Spleen (tissue), 7 donors: ENCODE measurements around the gene DOCK2.

Source experiments
- POLR2A ChIP-seq, 3 donors: fragments of 450-650 bp; IDR thresholded peaks; one replicate each; pipeline ENCODE4 v1.5.1; 2017; ENCODE audit warnings: antibody characterized with exemption in 3 of 3, mild to moderate bottlenecking in 1 of 3
- POLR2AphosphoS5 ChIP-seq, 3 donors: sonication (generic); formaldehyde crosslinking; IDR thresholded peaks; one replicate each; pipeline ENCODE4 v1.5.1; 2017; ENCODE audit warnings: antibody characterized with exemption in 3 of 3
- TF ChIP-seq, protein P1 (sequence below), 11 experiments: fragments of 200-600 bp in 7 of 11; fragments of 450-650 bp in 4 of 11; sonication (generic) in 4 of 11; IDR thresholded peaks in 8 of 11; conservative IDR thresholded peaks in 3 of 11; 1 replicate in 7 of 11; 2 replicates in 4 of 11; pipeline versions ENCODE4 v1.4.0 to v1.8.0; 2016 to 2021; ENCODE audit warnings: antibody characterized with exemption in 11 of 11, inconsistent platforms in 4 of 11, mild to moderate bottlenecking in 1 of 11
- donor health status: DM: no; HTN: no; CAD: no; lungs with moderate emphysema.
- donor health status: DM: no; HTN: no; CAD: no.
- donor health status: DM: no; HTN: no; CAD: no.

DNA sequence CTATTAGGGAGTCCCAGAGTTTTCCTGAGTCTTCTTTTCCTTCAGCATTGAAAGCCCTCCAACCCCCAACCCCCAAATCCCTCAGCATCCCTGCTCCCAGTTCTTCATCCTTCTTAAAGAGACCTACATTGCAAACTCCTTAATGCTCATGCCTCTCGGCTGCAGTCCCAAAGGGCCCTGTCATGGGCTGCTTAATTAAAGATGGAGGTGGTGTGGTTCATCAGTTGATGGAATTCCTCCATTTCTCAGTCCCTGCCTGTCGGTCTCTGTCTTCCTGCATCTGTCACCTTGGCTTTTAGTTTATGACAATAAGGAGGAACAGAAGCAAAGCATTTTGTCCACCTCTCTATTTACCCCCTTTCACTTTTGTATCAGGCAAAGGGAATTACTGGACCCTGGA lies 470.6 kb downstream of the DOCK2 start:
- TF ChIP-seq, protein P1, sequence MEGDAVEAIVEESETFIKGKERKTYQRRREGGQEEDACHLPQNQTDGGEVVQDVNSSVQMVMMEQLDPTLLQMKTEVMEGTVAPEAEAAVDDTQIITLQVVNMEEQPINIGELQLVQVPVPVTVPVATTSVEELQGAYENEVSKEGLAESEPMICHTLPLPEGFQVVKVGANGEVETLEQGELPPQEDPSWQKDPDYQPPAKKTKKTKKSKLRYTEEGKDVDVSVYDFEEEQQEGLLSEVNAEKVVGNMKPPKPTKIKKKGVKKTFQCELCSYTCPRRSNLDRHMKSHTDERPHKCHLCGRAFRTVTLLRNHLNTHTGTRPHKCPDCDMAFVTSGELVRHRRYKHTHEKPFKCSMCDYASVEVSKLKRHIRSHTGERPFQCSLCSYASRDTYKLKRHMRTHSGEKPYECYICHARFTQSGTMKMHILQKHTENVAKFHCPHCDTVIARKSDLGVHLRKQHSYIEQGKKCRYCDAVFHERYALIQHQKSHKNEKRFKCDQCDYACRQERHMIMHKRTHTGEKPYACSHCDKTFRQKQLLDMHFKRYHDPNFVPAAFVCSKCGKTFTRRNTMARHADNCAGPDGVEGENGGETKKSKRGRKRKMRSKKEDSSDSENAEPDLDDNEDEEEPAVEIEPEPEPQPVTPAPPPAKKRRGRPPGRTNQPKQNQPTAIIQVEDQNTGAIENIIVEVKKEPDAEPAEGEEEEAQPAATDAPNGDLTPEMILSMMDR (IDR thresholded peaks at IDR 0.05 in 8 of 11, conservative IDR thresholded peaks at IDR 0.05 in 3 of 11) = no peak
- TF ChIP-seq POLR2AphosphoS5 (IDR thresholded peaks at IDR 0.05) (no peak), POLR2A (IDR thresholded peaks at IDR 0.05) (no peak)
